Smooth muscle cell (in vitro differentiated cells): ENCODE data around the gene SORCS3. TPM values are rescaled to one million over a fixed set of nuclear protein-coding genes. Genes with fewer than 3 reads are reported as not detected.

Source experiments
- DNase-seq: peaks from one replicate; lab custom pipeline; 2025; ENCODE audit not compliant: unreplicated experiment; lab: John Stamatoyannopoulos, UW
- H2AFZ ChIP-seq: fragments of 200-600 bp; sonication (generic); 2 replicates; pipeline ENCODE4 v1.6.0; 2016; ENCODE audit warnings: antibody characterized with exemption, low read depth, mild to moderate bottlenecking
- H3F3A ChIP-seq: fragments of 200-600 bp; sonication (generic); 2 replicates; pipeline ENCODE4 v1.6.0; 2017; ENCODE audit warnings: antibody characterized with exemption, low read depth
- H3K27ac ChIP-seq: fragments of 200-600 bp; sonication (generic); 2 replicates; pipeline ENCODE4 v1.5.1; 2016; ENCODE audit warnings: low read depth, mild to moderate bottlenecking
- H3K27me3 ChIP-seq: fragments of 200-600 bp; sonication (generic); 2 replicates; pipeline ENCODE4 v1.6.1; 2016; ENCODE audit warnings: low read depth, mild to moderate bottlenecking
- H3K36me3 ChIP-seq: fragments of 200-600 bp; sonication (generic); 2 replicates; pipeline ENCODE4 v1.5.1; 2016; ENCODE audit warnings: low read depth
- H3K4me1 ChIP-seq: fragments of 200-600 bp; sonication (generic); 2 replicates; pipeline ENCODE4 v1.5.1; 2016; ENCODE audit warnings: low read depth
- H3K4me2 ChIP-seq: fragments of 200-600 bp; sonication (generic); 2 replicates; pipeline ENCODE4 v1.6.0; 2016; ENCODE audit warnings: mild to moderate bottlenecking
- H3K4me3 ChIP-seq: fragments of 200-600 bp; sonication (generic); 2 replicates; pipeline ENCODE4 v1.5.1; 2016; ENCODE audit warnings: mild to moderate bottlenecking
- H3K79me2 ChIP-seq: fragments of 200-600 bp; sonication (generic); 2 replicates; pipeline ENCODE4 v1.6.0; 2016; ENCODE audit warnings: low read depth, mild to moderate bottlenecking
- H3K9ac ChIP-seq: fragments of 200-600 bp; sonication (generic); 2 replicates; pipeline ENCODE4 v1.6.0; 2016; ENCODE audit warnings: low read depth
- H3K9me3 ChIP-seq: fragments of 200-600 bp; sonication (generic); replicated peaks from 2 replicates; pipeline ENCODE4 v1.5.1; 2016; ENCODE audit warnings: low read depth
- H4K20me1 ChIP-seq: fragments of 200-600 bp; sonication (generic); 2 replicates; pipeline ENCODE4 v1.6.0; 2016; ENCODE audit warnings: low read depth
- WGBS: methylation state at CpG from one replicate; pipeline ENCODE4 v1.1.7; 2016; ENCODE audit warnings: low lambda C conversion rate; 5-methylcytosine and 5-hydroxymethylcytosine counted together
- polyA plus RNA-seq: library from polyadenylated mRNA; unstranded; fragments of >200 nt; fragmentation: Nextera tagmentation; extraction: Ambion mirVana; gene quantifications from 2 replicates; pipeline ENCODE4 v1.2.1, GENCODE V29; 2016
- total RNA-seq: library from RNA; depleted of rRNA; stranded (reverse); fragments of >200 nt; gene quantifications from 2 replicates; pipeline ENCODE4 v1.2.3, GENCODE V29; 2014
- TF ChIP-seq, protein P1 (sequence below): fragments of 200-600 bp; sonication (generic); IDR thresholded peaks from 2 replicates; pipeline ENCODE4 v1.5.1; 2017; ENCODE audit warnings: borderline replicate concordance, mild to moderate bottlenecking, antibody characterized with exemption; ENCODE audit not compliant: insufficient read depth, poor library complexity, severe bottlenecking

Gene SORCS3
- total and polyA plus RNA-seq, 2 experiments from 2014 or later: not detected

DNA sequence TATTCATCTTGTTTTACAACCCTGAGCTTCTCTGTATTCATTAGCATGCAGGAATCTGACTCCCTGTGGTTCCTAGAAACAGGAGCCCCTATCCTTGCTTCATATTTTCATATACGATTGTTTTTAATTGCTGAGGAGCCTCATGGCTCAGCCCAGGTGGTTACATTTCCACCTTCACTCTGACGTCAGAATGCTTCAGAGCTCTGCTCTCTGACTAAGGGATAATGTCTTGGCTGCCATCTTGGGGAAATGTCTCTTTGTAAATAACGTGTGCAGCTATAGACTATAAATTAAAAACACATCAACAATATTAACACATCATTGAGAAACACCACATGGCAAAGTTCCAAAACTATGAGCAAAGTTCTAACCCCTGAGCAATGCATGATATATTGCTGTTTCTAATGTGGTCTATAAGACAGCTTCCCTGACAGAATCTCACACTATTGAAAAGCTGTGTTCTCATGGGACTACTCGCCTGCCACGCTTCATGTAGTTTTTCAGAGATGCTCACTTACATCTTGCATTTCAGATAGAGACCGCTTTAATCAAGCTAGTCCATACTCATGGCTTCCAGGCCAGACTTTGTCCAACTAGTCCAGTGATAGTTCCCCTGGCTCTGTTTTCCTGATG, 227.0 kb downstream of the SORCS3 start:
- no peak for DNase-seq
- H3K4me2 ChIP-seq: no peak overlapping the region
- no peaks in the 10 kb centered on the region for H4K20me1 ChIP-seq
- no peaks in the 10 kb centered on the region for H3K79me2 ChIP-seq
- TF ChIP-seq, protein P1, sequence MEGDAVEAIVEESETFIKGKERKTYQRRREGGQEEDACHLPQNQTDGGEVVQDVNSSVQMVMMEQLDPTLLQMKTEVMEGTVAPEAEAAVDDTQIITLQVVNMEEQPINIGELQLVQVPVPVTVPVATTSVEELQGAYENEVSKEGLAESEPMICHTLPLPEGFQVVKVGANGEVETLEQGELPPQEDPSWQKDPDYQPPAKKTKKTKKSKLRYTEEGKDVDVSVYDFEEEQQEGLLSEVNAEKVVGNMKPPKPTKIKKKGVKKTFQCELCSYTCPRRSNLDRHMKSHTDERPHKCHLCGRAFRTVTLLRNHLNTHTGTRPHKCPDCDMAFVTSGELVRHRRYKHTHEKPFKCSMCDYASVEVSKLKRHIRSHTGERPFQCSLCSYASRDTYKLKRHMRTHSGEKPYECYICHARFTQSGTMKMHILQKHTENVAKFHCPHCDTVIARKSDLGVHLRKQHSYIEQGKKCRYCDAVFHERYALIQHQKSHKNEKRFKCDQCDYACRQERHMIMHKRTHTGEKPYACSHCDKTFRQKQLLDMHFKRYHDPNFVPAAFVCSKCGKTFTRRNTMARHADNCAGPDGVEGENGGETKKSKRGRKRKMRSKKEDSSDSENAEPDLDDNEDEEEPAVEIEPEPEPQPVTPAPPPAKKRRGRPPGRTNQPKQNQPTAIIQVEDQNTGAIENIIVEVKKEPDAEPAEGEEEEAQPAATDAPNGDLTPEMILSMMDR: no peak
- H3K27ac ChIP-seq: no peak overlapping the region
- H2AFZ ChIP-seq: no peak overlapping the region
- WGBS: 82% methylated on average over 6 of the region's 6 CpGs
- H3F3A ChIP-seq: no peaks in the 10 kb centered on the region
- no peaks in the 10 kb centered on the region for H3K9me3 ChIP-seq
- H3K4me3 ChIP-seq: no peak overlapping the region
- peaks cover 26% of the 10 kb centered on the region for H3K27me3 ChIP-seq
- no peaks in the 10 kb centered on the region for H3K4me1 ChIP-seq
- no peak overlapping the region for H3K9ac ChIP-seq
- H3K36me3 ChIP-seq: no peaks in the 10 kb centered on the region

DNA sequence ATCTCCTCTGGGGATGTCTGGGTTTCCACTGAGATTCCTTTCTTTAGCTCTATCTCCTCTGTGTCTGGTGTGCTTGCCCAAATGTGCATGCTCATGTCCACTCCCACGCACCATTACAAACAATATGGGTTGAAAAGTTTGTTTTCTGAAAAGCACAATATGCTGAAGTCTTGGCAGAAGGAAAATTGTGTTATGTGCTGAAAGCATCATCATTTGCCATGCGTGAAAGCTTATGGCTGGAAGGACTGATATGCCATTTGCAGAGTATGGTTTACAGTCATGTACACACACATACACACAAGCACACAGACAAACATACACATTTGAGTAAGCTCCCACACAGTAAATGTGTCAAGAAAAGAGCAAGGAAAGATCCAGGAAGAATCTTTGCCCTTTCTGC, 231.6 kb downstream of the SORCS3 start:
- Histone ChIP-seq H3K9ac (no peak overlapping the region), H3K4me1 (no peaks in the 10 kb centered on the region), H3K27me3 (peaks cover 14% of the 10 kb centered on the region)

DNA sequence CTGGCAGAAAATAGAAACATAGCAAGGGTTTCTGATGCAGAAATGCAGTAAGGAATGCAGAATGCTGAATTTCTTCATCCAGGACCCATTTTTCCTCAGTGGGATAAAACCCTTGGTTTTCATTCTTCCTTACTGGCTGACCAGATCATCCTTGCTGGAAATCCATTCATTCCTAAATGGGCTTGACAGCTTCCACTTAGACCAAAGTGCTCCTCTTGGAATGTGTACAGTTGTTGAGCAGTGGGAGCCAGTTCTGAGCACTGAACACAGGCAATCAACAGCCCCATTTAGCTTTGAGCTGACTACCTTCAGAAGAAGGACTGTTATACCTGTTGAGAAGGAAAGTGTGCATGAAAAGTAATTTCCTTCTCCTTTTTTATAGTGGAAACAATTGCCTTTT, 232.1 kb downstream of the SORCS3 start:
- H3K36me3 ChIP-seq: no peaks in the 10 kb centered on the region
- no peaks in the 10 kb centered on the region for H3F3A ChIP-seq
- no peak for DNase-seq
- no peak overlapping the region for H2AFZ ChIP-seq
- H3K4me3 ChIP-seq: no peak overlapping the region
- no peak overlapping the region for H3K27ac ChIP-seq
- no peak overlapping the region for H3K9ac ChIP-seq
- TF ChIP-seq, protein P1: no peak
- H3K4me2 ChIP-seq: no peak overlapping the region
- H3K27me3 ChIP-seq: peaks cover 14% of the 10 kb centered on the region
- H3K79me2 ChIP-seq: no peaks in the 10 kb centered on the region
- H3K4me1 ChIP-seq: no peaks in the 10 kb centered on the region
- H4K20me1 ChIP-seq: no peaks in the 10 kb centered on the region
- H3K9me3 ChIP-seq: no peaks in the 10 kb centered on the region

More for the DNA sequence above, 231.6 kb downstream of the SORCS3 start:
- H3K4me3 ChIP-seq: no peak overlapping the region
- no peaks in the 10 kb centered on the region for H3K79me2 ChIP-seq
- no peak overlapping the region for H3K4me2 ChIP-seq
- no peaks in the 10 kb centered on the region for H3K36me3 ChIP-seq
- H3K27ac ChIP-seq: no peak overlapping the region
- TF ChIP-seq, protein P1: no peak
- DNase-seq: no peak
- H2AFZ ChIP-seq: no peak overlapping the region
- no peaks in the 10 kb centered on the region for H3K9me3 ChIP-seq
- WGBS: 93% methylated on average over 2 of the region's 2 CpGs
- no peaks in the 10 kb centered on the region for H3F3A ChIP-seq
- no peaks in the 10 kb centered on the region for H4K20me1 ChIP-seq

DNA sequence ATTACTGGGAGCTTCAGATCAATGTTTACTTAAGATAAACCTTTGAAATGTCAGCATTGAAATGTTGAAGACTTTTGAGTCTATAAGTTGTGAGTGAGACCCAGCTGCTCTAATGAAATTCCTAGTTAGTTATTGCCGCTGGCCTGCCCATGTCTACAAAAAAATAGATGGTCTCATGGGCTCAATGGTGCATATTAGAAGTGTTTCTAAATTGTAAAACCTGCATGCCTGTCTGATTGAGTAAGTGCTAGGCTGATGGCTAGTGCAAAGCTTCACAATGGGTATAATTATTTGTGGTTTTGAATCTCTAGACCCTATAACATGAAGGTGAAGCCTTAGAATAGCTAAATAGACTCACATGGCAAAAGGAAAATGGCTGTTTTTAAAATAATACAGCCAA, 234.5 kb downstream of the SORCS3 start:
- no peaks in the 10 kb centered on the region for H3K79me2 ChIP-seq
- no peaks in the 10 kb centered on the region for H4K20me1 ChIP-seq
- H3F3A ChIP-seq: no peaks in the 10 kb centered on the region
- H3K4me1 ChIP-seq: peaks cover 3% of the 10 kb centered on the region
- H3K27ac ChIP-seq: no peak overlapping the region
- H3K4me2 ChIP-seq: no peak overlapping the region
- DNase-seq: no peak
- no peak overlapping the region for H2AFZ ChIP-seq
- no peak overlapping the region for H3K4me3 ChIP-seq
- H3K9me3 ChIP-seq: no peaks in the 10 kb centered on the region
- TF ChIP-seq, protein P1: no peak
- WGBS: 92% methylated on average over 1 of the region's 1 CpG
- no peaks in the 10 kb centered on the region for H3K36me3 ChIP-seq
- H3K9ac ChIP-seq: no peak overlapping the region
- H3K27me3 ChIP-seq: peaks cover 14% of the 10 kb centered on the region
